ENCODE results near the gene TMEM169. TPM values are rescaled to one million over a fixed set of nuclear protein-coding genes. Genes with fewer than 3 reads are reported as not detected.

TMEM169 gene, protein sequence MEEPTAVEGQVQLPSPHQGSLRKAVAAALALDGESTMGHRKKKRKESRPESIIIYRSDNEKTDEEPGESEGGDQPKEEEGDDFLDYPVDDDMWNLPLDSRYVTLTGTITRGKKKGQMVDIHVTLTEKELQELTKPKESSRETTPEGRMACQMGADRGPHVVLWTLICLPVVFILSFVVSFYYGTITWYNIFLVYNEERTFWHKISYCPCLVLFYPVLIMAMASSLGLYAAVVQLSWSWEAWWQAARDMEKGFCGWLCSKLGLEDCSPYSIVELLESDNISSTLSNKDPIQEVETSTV
- 0.67 and 0.71 TPM in 2 replicates for total RNA-seq (2013; cell fraction: nucleolus; rRNA removed)
- total RNA-seq (2014; rRNA removed) (1.4 and 1.6 TPM in 2 replicates), total RNA-seq (2014; rRNA removed; fragmentation: Illumina TruSeq; extraction: Trizol) (2.5 TPM in 2 replicates), total RNA-seq (2021) (2.4 and 2.7 TPM in 2 replicates), polyA plus RNA-seq (2011; rRNA removed) (0.13 and 0.23 TPM in 2 replicates), polyA plus RNA-seq (2014; fragmentation: Illumina TruSeq; extraction: Trizol) (2.3 and 2.8 TPM in 2 replicates), polyA plus RNA-seq (2014; fragmentation: Nextera tagmentation; extraction: Ambion mirVana) (1 to 10 TPM in 1 of 2 experiments, under 1 TPM in 1; 0.57 to 1.2 TPM), polyA plus RNA-seq (2014; rRNA removed) (1.5 and 3.2 TPM in 2 replicates), polyA plus RNA-seq (2016; fragmentation: Nextera tagmentation; extraction: Ambion mirVana) (1 to 10 TPM; 2.1 to 3.1 TPM), polyA minus RNA-seq (2011; rRNA and poly(A)+ RNA removed) (0.82 TPM in 1 of 2 replicates, not detected in the other), Bru-seq, nascent RNA (percentile 49 among the genes with signal in this experiment), BruChase-seq, experiment 1, labeled RNA remaining after a 6-hour chase (percentile 34 among the genes with signal in this experiment), BruChase-seq, experiment 2, labeled RNA remaining after a 2-hour chase (percentile 40 among the genes with signal in this experiment)
- 0.16 TPM for polyA plus RNA-seq (2011; ENCODE audit: low read depth)
- 0.02 and 0.07 TPM in 2 replicates for polyA plus RNA-seq (2011; cell fraction: cytosol; rRNA removed)
- 0.06 TPM in 1 of 2 replicates, not detected in the other for polyA plus RNA-seq (2011; cell fraction: nucleus; rRNA removed)
- polyA plus RNA-seq (2012) = 0.26 and 0.58 TPM in 2 replicates
- not detected in 2 replicates for polyA minus RNA-seq (2011; cell fraction: cytosol; rRNA and poly(A)+ RNA removed)
- polyA minus RNA-seq (2011; cell fraction: nucleus; rRNA and poly(A)+ RNA removed) = 0.12 TPM in 1 of 2 replicates, not detected in the other
- long read RNA-seq, experiment 1 = 0 reads
- long read RNA-seq, experiment 2, partial matches to known transcripts = 0 of 1 reads
- long read RNA-seq, experiment 2, other reads (novel, unspliced or antisense) = 0 of 1 reads

DNA sequence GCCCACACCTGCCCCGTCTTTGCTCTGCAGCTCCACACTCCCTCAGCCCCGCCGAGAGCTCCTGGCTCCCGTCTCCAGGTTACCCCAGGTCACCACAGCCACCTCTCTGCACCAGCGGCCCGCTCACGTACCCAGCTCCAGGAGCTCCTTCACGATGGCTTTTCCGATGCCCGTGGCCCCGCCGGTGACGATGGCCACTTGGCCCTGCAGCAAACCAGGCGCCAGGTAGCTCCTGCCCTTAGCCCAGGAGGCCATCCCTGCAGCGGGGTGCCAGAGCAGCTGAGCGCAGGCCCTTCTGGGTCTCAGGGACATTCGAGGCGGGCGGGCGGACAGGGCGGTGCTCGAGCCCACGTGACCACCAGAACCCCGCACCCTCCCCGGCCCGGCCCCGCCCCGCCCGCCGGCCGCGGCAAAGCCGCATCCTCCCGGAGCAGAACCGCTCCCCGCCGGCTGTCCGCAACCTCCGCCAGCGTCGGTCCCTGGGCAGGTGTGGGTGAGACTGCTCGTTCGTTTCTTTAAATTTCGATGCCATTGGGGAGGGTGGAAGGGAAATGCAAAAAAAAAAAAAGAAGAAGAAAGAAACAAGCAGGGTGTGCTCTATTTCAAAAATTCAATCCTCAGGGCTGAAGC is at the start of gene TMEM169, which contains the start of gene PECR:
Gene TMEM169 (plus strand): TSS at position 433 of the 630 bp plus-strand sequence. CDS start 14,045 bp downstream, outside the sequence.
Gene PECR (minus strand): TSS at position 323 of the 630 bp plus-strand sequence. CDS start 68 bp downstream, at position 255.
- Histone ChIP-seq H3K27me3 (replicated peaks in 1 of 2; ENCODE audit: control insufficient read depth in 2 of 2, insufficient read depth in 2 of 2, low read length in 1 of 2) (no peaks in the 10 kb centered on the region), H3K9ac (ENCODE audit: control insufficient read depth, insufficient read depth, low read length) (peak within 1 kb of the TSS; percentile 77), H3K79me2 (ENCODE audit: control insufficient read depth, insufficient read depth, low read length) (peaks cover 4% of the 10 kb centered on the region), H3K4me1 (ENCODE audit: control insufficient read depth, insufficient read depth, low read length) (peaks cover 6% of the 10 kb centered on the region; the same call in 1 of the 2 replicates), H4K20me1 (ENCODE audit: control insufficient read depth, insufficient read depth) (no peaks in the 10 kb centered on the region), H2AFZ (ENCODE audit: control insufficient read depth, low read depth, low read length) (peak within 1 kb of the TSS; percentile 83), H3K36me3 (ENCODE audit: control insufficient read depth in 2 of 2, insufficient read depth in 2 of 2, low read length in 1 of 2) (no peaks in the 10 kb centered on the region), H3K4me2 (ENCODE audit: control insufficient read depth, insufficient read depth) (peak within 1 kb of the TSS; percentile 78), H3K4me3 (peak within 1 kb of the TSS; percentile 84), H3K27ac (ENCODE audit: control insufficient read depth, insufficient read depth) (peak within 1 kb of the TSS; percentile 58), H3K9me3 (replicated peaks; ENCODE audit: control insufficient read depth, insufficient read depth, low read length) (no peaks in the 10 kb centered on the region)
- FAIRE-seq = no peak
- DNase-seq (ENCODE audit: low read depth, low spot score) = no peak
- ChIA-PET SMC1A (ENCODE audit: uncharacterized antibody, unreplicated experiment) (interaction anchor here (0.6 to 4.1 kb wide), 14 partner anchors 9 to 329 kb away, joined by 3 to 34 read pairs (median 4); partner anchors contain the start of gene XRCC5), POLR2A (interaction anchor here (0.6 to 6.2 kb wide), 14 partner anchors 10 to 102 kb away, joined by 3 to 42 read pairs (median 5); partner anchors contain the start of gene XRCC5), RAD21 (ENCODE audit: unreplicated experiment) (interaction anchor here (0.7 to 1.8 kb wide), 11 partner anchors 9 to 66 kb away, joined by 3 to 17 read pairs (median 4); partner anchors contain the start of gene XRCC5), CTCF (interaction anchor here (0.6 to 2.7 kb wide), 14 partner anchors 9 to 226 kb away, joined by 3 to 17 read pairs (median 4); partner anchors contain the start of gene XRCC5)
- ATAC-seq = peak; percentile 97
- intact Hi-C loops (cut with micrococcal nuclease; ENCODE audit: unreplicated experiment) = loop anchor here (2.0 kb wide), 1 partner anchor 25 kb away; no protein-coding TSS in a partner anchor
- 3% methylated on average over 32 of the region's 44 CpGs for WGBS (ENCODE audit: insufficient coverage, insufficient replicate concordance, low lambda C conversion rate, missing lambda C conversion rate)
- BruUV-seq (replicated peaks) = no TSS peak
- in situ Hi-C loops (cut with MboI) = no loop called here
- TF ChIP-seq, protein P1, sequence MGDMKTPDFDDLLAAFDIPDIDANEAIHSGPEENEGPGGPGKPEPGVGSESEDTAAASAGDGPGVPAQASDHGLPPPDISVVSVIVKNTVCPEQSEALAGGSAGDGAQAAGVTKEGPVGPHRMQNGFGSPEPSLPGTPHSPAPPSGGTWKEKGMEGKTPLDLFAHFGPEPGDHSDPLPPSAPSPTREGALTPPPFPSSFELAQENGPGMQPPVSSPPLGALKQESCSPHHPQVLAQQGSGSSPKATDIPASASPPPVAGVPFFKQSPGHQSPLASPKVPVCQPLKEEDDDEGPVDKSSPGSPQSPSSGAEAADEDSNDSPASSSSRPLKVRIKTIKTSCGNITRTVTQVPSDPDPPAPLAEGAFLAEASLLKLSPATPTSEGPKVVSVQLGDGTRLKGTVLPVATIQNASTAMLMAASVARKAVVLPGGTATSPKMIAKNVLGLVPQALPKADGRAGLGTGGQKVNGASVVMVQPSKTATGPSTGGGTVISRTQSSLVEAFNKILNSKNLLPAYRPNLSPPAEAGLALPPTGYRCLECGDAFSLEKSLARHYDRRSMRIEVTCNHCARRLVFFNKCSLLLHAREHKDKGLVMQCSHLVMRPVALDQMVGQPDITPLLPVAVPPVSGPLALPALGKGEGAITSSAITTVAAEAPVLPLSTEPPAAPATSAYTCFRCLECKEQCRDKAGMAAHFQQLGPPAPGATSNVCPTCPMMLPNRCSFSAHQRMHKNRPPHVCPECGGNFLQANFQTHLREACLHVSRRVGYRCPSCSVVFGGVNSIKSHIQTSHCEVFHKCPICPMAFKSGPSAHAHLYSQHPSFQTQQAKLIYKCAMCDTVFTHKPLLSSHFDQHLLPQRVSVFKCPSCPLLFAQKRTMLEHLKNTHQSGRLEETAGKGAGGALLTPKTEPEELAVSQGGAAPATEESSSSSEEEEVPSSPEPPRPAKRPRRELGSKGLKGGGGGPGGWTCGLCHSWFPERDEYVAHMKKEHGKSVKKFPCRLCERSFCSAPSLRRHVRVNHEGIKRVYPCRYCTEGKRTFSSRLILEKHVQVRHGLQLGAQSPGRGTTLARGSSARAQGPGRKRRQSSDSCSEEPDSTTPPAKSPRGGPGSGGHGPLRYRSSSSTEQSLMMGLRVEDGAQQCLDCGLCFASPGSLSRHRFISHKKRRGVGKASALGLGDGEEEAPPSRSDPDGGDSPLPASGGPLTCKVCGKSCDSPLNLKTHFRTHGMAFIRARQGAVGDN (IDR thresholded peaks at IDR 0.05) = peak; percentile 72
- 0 out of 2 replicates have a peak, but pooled peaks have one; percentile 38 for TF ChIP-seq BACH1 (IDR thresholded peaks at IDR 0.05; ENCODE audit: borderline replicate concordance)
- TF ChIP-seq, protein P2, sequence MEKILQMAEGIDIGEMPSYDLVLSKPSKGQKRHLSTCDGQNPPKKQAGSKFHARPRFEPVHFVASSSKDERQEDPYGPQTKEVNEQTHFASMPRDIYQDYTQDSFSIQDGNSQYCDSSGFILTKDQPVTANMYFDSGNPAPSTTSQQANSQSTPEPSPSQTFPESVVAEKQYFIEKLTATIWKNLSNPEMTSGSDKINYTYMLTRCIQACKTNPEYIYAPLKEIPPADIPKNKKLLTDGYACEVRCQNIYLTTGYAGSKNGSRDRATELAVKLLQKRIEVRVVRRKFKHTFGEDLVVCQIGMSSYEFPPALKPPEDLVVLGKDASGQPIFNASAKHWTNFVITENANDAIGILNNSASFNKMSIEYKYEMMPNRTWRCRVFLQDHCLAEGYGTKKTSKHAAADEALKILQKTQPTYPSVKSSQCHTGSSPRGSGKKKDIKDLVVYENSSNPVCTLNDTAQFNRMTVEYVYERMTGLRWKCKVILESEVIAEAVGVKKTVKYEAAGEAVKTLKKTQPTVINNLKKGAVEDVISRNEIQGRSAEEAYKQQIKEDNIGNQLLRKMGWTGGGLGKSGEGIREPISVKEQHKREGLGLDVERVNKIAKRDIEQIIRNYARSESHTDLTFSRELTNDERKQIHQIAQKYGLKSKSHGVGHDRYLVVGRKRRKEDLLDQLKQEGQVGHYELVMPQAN (conservative IDR thresholded peaks at IDR 0.05) = peak; percentile 52; the same call in 1 of the 2 replicates
- peak; percentile 46; the same call in 1 of the 2 replicates for TF ChIP-seq SIN3A (IDR thresholded peaks at IDR 0.05; ENCODE audit: low read depth, low read length)
- TF ChIP-seq RCOR1 (conservative IDR thresholded peaks at IDR 0.05; ENCODE audit: low read depth, low read length) = no peak
- no peak for TF ChIP-seq IKZF2 (IDR thresholded peaks at IDR 0.05)
- TF ChIP-seq, protein P3, sequence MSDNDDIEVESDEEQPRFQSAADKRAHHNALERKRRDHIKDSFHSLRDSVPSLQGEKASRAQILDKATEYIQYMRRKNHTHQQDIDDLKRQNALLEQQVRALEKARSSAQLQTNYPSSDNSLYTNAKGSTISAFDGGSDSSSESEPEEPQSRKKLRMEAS (IDR thresholded peaks at IDR 0.05; ENCODE audit: low read depth, low read length) = peak; percentile 38; the same call in 1 of the 2 replicates
- TF ChIP-seq, protein P4, sequence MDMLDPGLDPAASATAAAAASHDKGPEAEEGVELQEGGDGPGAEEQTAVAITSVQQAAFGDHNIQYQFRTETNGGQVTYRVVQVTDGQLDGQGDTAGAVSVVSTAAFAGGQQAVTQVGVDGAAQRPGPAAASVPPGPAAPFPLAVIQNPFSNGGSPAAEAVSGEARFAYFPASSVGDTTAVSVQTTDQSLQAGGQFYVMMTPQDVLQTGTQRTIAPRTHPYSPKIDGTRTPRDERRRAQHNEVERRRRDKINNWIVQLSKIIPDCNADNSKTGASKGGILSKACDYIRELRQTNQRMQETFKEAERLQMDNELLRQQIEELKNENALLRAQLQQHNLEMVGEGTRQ (IDR thresholded peaks at IDR 0.05; ENCODE audit: borderline replicate concordance, low read depth, low read length) = peak; percentile 66
- peak; percentile 36; the same call in 1 of the 2 replicates for TF ChIP-seq CHD2 (IDR thresholded peaks at IDR 0.05; ENCODE audit: borderline replicate concordance, low read depth, low read length)
